NOMO-1 (cell line): ENCODE measurements around the gene FAM107B.
"Not testable (repeated sequence)": the region's sequence is repeated elsewhere in the genome, so short reads cannot be mapped to it uniquely, and the experiment has no call there.

ENCODE experiments used
- DNase-seq, 2 experiments: peaks; one replicate each; lab custom pipeline; 2025; ENCODE audit not compliant: unreplicated experiment in 2 of 2; lab: John Stamatoyannopoulos, UW

The FAM107B gene

DNA sequence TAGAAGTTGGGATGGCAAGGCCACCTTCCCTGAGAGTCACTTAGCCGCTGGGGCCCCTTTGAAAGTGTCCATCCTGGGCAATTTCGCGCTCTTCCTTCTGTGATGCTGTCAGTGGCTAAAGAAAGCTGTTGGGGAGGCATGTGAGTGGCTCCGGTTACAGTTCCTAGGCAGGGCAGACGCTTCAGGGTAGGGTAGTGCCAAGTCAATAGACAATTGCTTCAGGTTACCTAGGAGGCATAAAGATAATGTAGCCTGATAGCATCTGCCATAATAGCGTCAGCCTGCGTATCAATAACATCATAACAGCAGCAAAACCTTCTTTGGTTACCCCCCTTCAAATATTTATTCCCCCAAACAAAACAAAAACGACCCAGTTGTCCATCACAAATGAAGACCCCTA is at the start of gene FAM107B:
FAM107B (minus strand) TSS at position 101 of the 400 bp plus-strand sequence. CDS start 234 bp downstream, outside the sequence.
- DNase-seq: no peak

DNA sequence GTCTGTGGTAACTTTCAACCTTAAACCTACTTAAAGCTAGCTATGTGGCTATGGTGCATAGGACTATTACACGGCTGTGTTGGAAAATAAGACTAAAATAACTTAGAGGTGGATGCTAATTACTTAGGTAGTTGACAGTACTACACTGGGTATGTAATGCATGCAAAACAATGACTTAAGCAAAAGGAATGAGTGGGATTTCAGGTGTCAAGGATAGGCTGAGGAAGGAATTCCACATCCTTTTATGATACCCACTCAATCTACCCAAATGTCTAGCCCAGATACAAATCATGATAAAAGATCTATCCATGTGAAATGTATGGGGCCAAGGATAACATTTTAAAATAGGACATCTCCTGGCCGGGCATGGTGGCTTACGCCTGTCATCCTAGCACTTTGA is 49.3 kb upstream of the FAM107B start:
- DNase-seq: no peak

- peak; percentile 62 to 82 for DNase-seq
These were observed 48.4 kb upstream of the FAM107B start for GRCh38 chr10:14822879-14823755.

DNA sequence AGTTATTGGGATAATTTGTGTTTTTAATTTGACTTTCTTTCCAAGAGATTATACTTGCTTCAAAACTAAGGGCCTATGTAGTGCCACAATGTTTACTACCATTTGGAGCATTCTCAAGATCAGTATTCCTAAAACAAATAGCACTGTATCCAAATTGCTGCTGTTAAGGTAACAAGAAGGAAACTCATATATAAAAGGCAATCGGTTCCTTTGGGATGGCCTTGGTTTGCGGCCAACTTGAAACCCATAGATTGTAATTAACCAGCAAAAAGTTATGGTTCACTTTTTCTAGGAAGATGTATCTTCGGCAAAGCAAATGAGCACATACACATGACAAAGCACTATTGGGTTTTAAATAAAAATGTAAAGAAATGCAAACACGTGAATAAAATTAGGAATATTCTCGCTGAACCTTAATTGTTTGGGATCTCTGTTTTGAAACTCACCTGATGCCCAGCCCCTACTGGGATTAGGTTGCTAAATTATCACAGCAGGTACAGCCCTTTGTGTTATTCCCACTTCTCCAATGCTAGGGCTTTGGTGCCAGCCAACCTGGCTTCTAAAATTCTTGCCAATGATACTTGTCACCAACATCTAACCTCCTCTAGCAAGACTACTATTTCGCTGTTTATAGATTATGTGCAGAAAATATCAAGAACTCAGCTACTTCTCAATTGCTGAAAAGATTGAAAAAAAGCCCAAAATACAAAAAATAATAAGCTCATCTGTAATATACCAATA is 47.1 kb upstream of the FAM107B start:
- no peak for DNase-seq

GRCh38 chr10:14820775-14821154 is 46.1 kb upstream of the FAM107B start:
- DNase-seq: no peak

- no peak for DNase-seq
These were observed 45.5 kb upstream of the FAM107B start for GRCh38 chr10:14820010-14820774.

- not testable (repeated sequence) for DNase-seq
These were observed 42.0 kb upstream of the FAM107B start for GRCh38 chr10:14816717-14817116.

GRCh38 chr10:14815681-14816080 is 41.0 kb upstream of the FAM107B start:
- DNase-seq: peak; percentile 26 to 79

GRCh38 chr10:14812271-14812670 is 37.6 kb upstream of the FAM107B start:
- DNase-seq: no peak

DNA sequence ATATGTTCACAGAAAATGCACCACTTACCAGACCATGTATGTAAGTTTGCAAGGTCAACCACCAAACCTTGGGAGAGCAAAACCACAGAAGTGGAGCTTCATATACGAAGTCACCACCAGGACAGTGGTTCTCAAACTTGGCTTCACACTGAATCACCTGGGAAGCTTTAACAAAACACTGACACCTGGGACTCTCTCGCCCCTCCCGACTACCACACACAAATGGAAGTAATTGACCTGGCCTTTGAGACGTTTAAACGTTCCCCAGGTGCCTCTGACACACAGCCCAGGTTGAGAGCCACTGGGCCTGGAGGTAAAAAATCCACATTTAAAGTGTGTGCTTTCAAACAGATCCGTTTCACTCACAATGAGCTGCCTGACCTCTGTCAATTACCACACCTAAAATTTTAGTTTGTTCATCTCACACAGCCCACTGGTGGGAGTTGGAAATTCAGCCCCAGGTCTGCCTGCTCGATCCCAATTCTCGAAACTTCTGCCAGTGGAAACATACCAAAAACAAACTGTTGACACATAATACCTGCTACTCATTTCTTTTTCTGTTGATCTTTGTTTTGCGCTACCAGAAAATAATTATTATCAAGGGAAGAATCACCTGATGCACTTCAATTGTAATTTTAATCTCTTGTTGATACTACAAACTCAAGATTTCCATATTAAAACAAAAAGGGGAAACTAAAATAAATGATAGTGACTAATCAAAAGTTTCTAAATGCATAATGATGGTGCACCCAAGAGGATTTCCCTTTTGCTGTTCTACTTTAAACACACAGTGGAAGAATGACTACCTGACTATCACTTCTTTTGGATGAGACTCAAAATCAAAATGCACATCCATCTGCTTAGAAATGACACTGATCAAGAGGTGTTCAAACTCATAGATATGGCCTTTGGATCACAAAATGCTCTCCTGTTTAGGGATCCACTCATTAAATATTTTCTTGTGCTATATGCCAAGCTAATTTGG is 36.6 kb upstream of the FAM107B start:
- no peak for DNase-seq

- DNase-seq: no peak
These were observed 31.6 kb upstream of the FAM107B start for GRCh38 chr10:14806318-14806717.

DNA sequence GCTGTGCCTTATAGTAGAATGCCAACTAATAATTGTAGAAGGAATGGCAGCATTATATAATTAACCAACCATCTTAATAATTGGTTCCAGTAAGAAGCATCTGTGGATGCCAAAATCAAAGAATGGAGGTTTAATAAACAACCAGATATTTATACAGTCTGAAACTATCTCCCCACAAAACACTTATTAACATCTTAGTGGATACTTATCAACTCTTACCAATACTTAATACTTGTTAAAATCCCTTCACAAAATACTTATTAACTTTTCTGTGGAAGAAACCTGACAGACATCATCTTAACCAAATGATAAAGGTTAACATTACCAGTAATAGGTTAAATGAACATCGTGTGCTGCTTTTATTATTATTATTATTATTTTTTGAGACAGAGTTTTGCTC is 29.1 kb upstream of the FAM107B start:
- DNase-seq: no peak

- DNase-seq: no peak
These were observed 27.0 kb upstream of the FAM107B start for GRCh38 chr10:14801723-14802122.

- peak in 1 of 2 experiments; percentile 14 for DNase-seq
These were observed 25.7 kb upstream of the FAM107B start for GRCh38 chr10:14800397-14800796.

DNA sequence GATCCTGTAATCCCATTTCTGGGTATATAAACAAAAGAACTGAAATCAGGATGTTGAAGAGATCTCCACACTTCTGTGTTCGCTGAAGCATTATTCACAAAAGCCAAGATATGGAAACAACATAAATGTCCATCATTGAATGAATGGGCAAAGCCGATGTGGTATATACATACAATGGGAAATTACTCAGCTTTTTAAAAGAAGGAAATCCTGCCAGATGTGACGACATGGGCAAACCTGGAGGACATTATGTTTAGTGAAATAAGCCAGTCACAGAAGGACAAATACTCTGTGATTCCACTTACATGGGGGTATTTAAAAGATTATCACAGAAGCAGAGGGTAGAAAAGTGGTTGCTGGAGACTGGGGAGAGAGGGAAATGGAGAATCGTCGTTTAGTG is 23.9 kb upstream of the FAM107B start:
- DNase-seq: no peak

DNA sequence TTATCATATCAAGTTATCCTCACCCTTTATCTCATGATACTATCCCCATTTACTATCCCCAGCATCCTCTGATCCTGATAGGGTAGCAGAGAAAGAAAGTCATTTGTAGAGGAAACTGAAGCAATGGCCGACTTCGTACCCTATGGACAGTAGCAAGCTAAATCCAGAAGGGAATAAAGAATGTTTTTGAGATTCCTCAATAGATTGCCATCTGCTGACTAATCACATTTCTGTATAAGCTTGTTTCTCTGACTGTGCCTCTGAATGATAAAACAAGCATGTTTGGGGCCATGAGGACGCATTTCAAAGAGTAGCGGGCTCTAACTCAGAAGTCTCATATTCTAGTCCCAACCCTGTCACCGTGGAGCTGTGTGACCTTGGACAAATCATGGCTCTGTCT is 13.2 kb upstream of the FAM107B start:
- DNase-seq: no peak

DNA sequence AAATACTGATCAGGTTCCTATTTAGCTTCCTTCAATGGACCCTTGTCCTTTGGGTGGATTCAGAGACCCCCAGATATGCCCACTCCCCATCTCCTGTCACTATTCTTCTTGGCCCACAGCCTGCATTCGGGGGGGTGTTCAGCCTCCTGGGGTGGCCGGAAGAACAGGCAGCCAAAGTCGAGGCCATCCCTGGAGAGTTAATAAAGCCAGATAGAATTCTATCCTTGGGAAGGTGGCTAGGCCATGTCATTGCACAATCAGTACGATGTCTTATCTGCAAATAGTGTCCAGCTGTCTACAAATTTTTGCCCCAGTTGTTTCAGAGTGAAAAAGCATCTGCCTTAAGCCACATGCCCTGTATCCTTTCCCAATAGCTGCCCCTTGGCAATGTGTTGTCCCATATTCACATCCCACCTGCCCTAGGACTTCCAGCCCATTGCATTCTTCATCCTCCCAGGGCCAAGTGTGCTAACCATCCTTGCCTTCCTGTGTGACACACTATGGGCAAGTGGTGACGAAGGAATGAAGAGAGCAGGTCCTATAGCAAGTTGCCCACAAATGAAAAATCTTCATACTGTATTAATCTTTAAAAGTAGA is 9.9 kb upstream of the FAM107B start:
- DNase-seq: no peak

GRCh38 chr10:14782691-14783363 is 8.1 kb upstream of the FAM107B start:
- DNase-seq: no peak

DNA sequence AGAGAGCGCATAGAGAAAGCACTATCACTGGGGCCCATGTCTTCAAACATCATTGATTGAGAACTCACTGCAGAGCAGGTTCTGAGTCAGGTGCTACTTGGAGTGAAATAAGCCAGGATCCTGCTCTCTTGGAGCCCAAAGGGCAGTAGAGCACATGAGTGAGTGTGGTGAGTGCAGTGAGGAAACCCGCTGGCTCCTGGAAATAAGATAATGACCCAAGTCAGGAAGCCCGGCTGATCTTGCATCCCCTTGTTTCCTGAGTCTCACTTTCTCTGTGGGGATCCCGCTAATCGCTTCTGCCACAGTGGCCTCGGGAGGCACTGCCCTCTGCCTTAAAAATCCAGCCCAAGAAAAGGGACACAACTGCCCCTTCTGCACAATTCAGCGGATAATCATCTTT is 7.1 kb upstream of the FAM107B start:
- DNase-seq: no peak
